ENCODE measurements around the gene PTPRK. TPM values are rescaled to one million over a fixed set of nuclear protein-coding genes. Genes with fewer than 3 reads are reported as not detected.

PTPRK gene
- total RNA-seq, 4 donors from 2014 or later, result 26.7 to 47.5 (median 41.4) TPM

DNA sequence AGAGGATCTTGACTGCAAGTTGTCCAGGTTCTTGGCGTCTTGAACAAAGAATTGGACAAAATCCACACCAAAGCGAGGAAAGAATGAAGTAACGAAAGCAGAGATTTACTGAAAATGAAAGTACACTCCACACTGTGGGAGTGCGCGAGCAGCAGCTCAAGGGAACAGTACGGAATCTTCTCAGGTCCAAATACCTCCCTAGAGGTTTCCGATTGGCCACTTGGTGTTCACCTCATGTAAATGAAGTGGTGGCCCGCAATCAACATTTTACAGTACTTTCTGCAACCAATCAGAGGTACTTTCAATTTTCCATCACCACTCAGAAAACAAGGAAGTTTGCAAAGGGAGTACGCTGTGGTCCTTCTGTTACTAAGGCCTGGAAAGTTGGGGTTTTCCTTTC is 122.4 kb downstream of the PTPRK start:
- no peak for DNase-seq (ENCODE audit: low spot score in 2 of 2)
- intact Hi-C loops (cut with DNase I; ENCODE audit: low total_unique reads), result no loop called here
- whole genome bisulfite sequencing, 2 donors, result 84 to 96% methylated on average over 9 of the region's 9 CpGs
- no peak for TF ChIP-seq POLR2A (IDR thresholded peaks at IDR 0.05)
- TF ChIP-seq, protein P1, sequence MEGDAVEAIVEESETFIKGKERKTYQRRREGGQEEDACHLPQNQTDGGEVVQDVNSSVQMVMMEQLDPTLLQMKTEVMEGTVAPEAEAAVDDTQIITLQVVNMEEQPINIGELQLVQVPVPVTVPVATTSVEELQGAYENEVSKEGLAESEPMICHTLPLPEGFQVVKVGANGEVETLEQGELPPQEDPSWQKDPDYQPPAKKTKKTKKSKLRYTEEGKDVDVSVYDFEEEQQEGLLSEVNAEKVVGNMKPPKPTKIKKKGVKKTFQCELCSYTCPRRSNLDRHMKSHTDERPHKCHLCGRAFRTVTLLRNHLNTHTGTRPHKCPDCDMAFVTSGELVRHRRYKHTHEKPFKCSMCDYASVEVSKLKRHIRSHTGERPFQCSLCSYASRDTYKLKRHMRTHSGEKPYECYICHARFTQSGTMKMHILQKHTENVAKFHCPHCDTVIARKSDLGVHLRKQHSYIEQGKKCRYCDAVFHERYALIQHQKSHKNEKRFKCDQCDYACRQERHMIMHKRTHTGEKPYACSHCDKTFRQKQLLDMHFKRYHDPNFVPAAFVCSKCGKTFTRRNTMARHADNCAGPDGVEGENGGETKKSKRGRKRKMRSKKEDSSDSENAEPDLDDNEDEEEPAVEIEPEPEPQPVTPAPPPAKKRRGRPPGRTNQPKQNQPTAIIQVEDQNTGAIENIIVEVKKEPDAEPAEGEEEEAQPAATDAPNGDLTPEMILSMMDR (IDR thresholded peaks at IDR 0.05), result no peak
- H3K4me3 ChIP-seq (ENCODE audit: low read depth, poor library complexity, severe bottlenecking), result no peak overlapping the region

DNA sequence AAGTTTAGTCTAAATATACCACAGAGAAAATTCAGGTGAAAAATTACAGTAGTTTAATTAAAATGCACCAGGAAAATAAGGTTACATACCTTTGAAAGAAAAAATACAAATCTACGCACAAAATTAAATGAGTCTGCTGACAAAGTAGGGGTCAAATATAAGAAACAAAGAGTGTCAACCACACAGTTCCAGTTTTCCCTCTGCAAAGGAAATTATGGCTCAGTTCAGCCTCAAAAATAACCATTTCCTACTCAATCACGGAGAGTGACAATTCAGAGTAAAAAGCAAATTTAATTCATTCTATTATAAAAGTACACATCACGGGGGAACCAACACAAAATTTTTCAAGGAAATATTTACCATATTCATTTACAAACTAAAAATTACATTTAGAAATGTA is 124.8 kb downstream of the PTPRK start:
- 90 to 95% methylated on average over 3 of the region's 3 CpGs for WGBS, 2 donors
- TF ChIP-seq POLR2A (IDR thresholded peaks at IDR 0.05), result no peak
- TF ChIP-seq, protein P1 (IDR thresholded peaks at IDR 0.05), result no peak
- intact Hi-C loops (cut with DNase I; ENCODE audit: low total_unique reads), result no loop called here
- no peak for DNase-seq (ENCODE audit: low spot score in 2 of 2)
- H3K4me3 ChIP-seq (ENCODE audit: low read depth, poor library complexity, severe bottlenecking), result no peak overlapping the region

DNA sequence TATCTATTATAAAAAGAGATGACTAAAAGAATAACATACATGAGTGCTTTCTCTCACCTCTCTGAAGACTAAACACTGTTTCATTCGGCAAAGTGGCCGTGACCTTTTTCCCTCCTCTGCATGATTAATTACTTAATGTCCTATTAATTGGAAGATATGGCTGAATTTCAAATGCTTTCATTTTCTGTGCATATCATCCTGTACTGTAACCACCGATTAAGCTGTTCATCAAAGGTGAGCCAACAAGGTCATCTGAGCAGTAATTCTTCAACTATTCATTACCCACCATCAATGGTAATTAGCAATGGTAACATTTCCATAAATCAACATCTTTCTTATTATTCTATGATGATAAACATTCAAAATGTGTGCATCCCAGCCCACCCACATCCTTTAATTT is 125.2 kb downstream of the PTPRK start:
- TF ChIP-seq, protein P1 (IDR thresholded peaks at IDR 0.05), result no peak
- no peak for TF ChIP-seq POLR2A (IDR thresholded peaks at IDR 0.05)
- intact Hi-C loops (cut with DNase I; ENCODE audit: low total_unique reads), result no loop called here
- no peak overlapping the region for H3K4me3 ChIP-seq (ENCODE audit: low read depth, poor library complexity, severe bottlenecking)
- no peak for DNase-seq (ENCODE audit: low spot score in 2 of 2)
- 72 to 74% methylated on average over 3 of the region's 3 CpGs for WGBS, 2 donors

DNA sequence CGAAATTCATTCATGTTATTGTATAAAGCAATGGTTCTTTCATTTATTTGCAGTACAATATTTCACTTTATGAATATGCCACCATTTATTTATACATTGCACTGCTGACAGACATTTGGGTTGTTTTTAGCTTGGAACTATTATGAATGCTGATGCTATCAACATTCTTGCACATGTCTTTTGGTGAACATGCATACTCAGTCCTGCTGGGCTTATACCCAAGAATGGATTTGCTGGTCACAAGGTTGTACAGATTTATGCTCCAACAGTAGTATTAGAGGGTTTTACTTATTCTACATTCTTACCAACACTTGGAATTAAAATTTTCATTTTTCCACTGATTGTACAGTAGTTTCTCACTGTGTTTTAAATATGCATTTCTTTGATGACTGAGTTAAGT is 126.2 kb downstream of the PTPRK start:
- WGBS, 2 donors, result 94 to 98% methylated on average over 1 of the region's 1 CpG
- no peak overlapping the region for H3K4me3 ChIP-seq (ENCODE audit: low read depth, poor library complexity, severe bottlenecking)
- TF ChIP-seq, protein P1 (IDR thresholded peaks at IDR 0.05), result no peak
- TF ChIP-seq POLR2A (IDR thresholded peaks at IDR 0.05), result no peak
- intact Hi-C loops (cut with DNase I; ENCODE audit: low total_unique reads), result no loop called here
- DNase-seq (ENCODE audit: low spot score in 2 of 2), result no peak

DNA sequence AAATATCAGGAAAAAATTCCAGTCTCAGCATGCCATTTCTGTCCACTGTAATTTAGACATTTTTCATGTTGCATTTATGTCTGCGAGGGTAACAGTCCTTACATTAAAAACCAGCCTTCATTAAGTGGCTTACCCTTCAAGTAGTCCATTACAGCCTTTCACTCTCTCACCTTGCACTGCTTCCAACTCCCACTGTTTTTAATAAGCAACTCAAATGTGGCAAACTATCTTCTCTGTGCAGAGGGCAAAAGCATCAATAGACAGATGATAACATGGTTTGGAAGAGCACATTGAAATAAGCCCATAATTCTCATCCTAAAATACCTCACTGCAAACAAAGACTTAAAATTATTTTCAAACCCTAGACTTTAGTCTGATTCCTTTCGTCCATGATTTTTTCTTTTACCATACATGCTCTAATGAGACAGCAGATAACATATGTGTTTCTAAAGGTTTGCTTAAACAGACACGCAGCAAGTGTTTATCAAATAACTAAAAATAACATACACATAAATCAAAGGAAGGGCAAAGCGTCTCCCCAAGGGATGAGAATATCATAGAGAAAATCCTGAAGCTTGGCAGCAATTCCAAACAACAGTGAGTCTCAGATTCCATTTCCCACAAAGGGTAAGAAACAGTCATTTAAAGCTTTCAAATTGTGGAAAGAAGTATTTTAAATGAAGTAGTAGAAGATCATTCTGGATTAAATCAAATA is 130.4 kb downstream of the PTPRK start:
- H3K4me3 ChIP-seq (ENCODE audit: low read depth, poor library complexity, severe bottlenecking), result no peak overlapping the region
- no peak for DNase-seq (ENCODE audit: low spot score in 2 of 2)
- intact Hi-C loops (cut with DNase I; ENCODE audit: low total_unique reads), result no loop called here
- WGBS, 2 donors, result 70 to 71% methylated on average over 4 of the region's 4 CpGs
- no peak for TF ChIP-seq POLR2A (IDR thresholded peaks at IDR 0.05)
- TF ChIP-seq, protein P1 (IDR thresholded peaks at IDR 0.05), result no peak

DNA sequence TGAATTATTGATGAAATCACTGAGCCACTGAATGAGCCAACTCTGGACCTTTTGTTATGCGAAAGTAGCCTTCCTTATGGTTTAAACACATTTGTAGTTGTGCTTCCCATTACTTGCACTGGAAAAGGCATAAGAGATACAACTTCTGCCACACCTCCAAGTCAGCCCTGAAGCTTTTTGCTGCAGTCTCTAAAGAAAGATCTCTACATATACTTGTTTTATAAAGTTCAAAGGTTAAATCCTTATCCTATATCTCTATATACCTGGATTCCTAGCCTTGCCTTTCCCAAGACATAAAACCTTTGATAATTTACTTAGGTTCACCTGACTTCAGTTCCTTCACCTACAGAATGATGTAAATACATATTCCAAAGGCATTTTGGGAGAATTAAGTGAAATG is 132.0 kb downstream of the PTPRK start:
- DNase-seq (ENCODE audit: low spot score in 2 of 2), result no peak
- TF ChIP-seq, protein P1 (IDR thresholded peaks at IDR 0.05), result no peak
- TF ChIP-seq POLR2A (IDR thresholded peaks at IDR 0.05), result no peak
- intact Hi-C loops (cut with DNase I; ENCODE audit: low total_unique reads), result no loop called here
- WGBS, 2 donors, result 0% methylated on average over 1 of the region's 1 CpG
- H3K4me3 ChIP-seq (ENCODE audit: low read depth, poor library complexity, severe bottlenecking), result no peak overlapping the region

Data from lower leg skin (tissue), 4 donors.